ENCODE data around the gene TCFL5. TPM values are rescaled to one million over a fixed set of nuclear protein-coding genes. Genes with fewer than 3 reads are reported as not detected.

Gene TCFL5
- total RNA-seq, 1 experiment from 2014 or later = 20.4 TPM

GRCh38 chr20:62855120-62855519 is 6.5 kb downstream of the TCFL5 start:
- Mint-ChIP-seq H3K4me3 (no peak overlapping the region), H3K9me3 (no peaks in the 10 kb centered on the region), H3K36me3 (peaks cover 46% of the 10 kb centered on the region), H3K27ac (no peak overlapping the region), H3K4me1 (peaks cover 14% of the 10 kb centered on the region), H3K27me3 (ENCODE audit: low read depth) (no peaks in the 10 kb centered on the region)
- TF ChIP-seq PRRX2 (CRISPR knock-in tag; IDR thresholded peaks at IDR 0.05) (no peak), SMAD3 (CRISPR knock-in tag; IDR thresholded peaks at IDR 0.05; ENCODE audit: borderline replicate concordance) (no peak), MXD4 (CRISPR knock-in tag; IDR thresholded peaks at IDR 0.05; ENCODE audit: borderline replicate concordance) (no peak), USF2 (CRISPR knock-in tag; IDR thresholded peaks at IDR 0.05) (no peak), TCF7 (CRISPR knock-in tag; IDR thresholded peaks at IDR 0.05; ENCODE audit: low read depth) (no peak), SOX15 (CRISPR knock-in tag; IDR thresholded peaks at IDR 0.05) (no peak), CREM (CRISPR knock-in tag; IDR thresholded peaks at IDR 0.05) (no peak), MLX (CRISPR knock-in tag; IDR thresholded peaks at IDR 0.05) (no peak), ZNF281 (CRISPR knock-in tag; IDR thresholded peaks at IDR 0.05) (no peak), ZSCAN18 (CRISPR knock-in tag; IDR thresholded peaks at IDR 0.05) (no peak), ETV6 (CRISPR knock-in tag; IDR thresholded peaks at IDR 0.05) (no peak), RORB (CRISPR knock-in tag; IDR thresholded peaks at IDR 0.05) (no peak)
- ChIA-PET POLR2A (no interaction called here), CTCF (no interaction called here)
- ATAC-seq = no peak
- no peak for DNase-seq (ENCODE audit: low spot score)

- POLR2A ChIA-PET = no interaction called here
- no peaks in the 10 kb centered on the region for H3K9me3 Mint-ChIP-seq
- peaks cover 4% of the 10 kb centered on the region for H3K4me1 Mint-ChIP-seq
- H3K27ac Mint-ChIP-seq = no peak overlapping the region
- peaks cover 48% of the 10 kb centered on the region for H3K36me3 Mint-ChIP-seq
- CTCF ChIA-PET = interaction anchor here (0.6 kb wide), 1 partner anchor 392 kb away, joined by 3 read pairs; no protein-coding TSS in a partner anchor
- no peak overlapping the region for H3K4me3 Mint-ChIP-seq
- no peak for DNase-seq (ENCODE audit: low spot score)
- ATAC-seq = no peak
- no peaks in the 10 kb centered on the region for H3K27me3 Mint-ChIP-seq (ENCODE audit: low read depth)
- TF ChIP-seq FOXP4 (CRISPR knock-in tag; IDR thresholded peaks at IDR 0.05) = no peak
- TF ChIP-seq IRF1 (CRISPR knock-in tag; IDR thresholded peaks at IDR 0.05) = no peak
- TF ChIP-seq PREB (CRISPR knock-in tag; IDR thresholded peaks at IDR 0.05; ENCODE audit: borderline replicate concordance) = no peak
- no peak for TF ChIP-seq ZSCAN18 (CRISPR knock-in tag; IDR thresholded peaks at IDR 0.05)
- no peak for TF ChIP-seq TP53 (CRISPR knock-in tag; IDR thresholded peaks at IDR 0.05)
- no peak for TF ChIP-seq USF1 (CRISPR knock-in tag; IDR thresholded peaks at IDR 0.05)
- TF ChIP-seq ATF3 (CRISPR knock-in tag; conservative IDR thresholded peaks at IDR 0.05) = no peak
- TF ChIP-seq ZNF396 (CRISPR knock-in tag; IDR thresholded peaks at IDR 0.05; ENCODE audit: borderline replicate concordance) = no peak
- TF ChIP-seq CREM (CRISPR knock-in tag; IDR thresholded peaks at IDR 0.05) = no peak
- TF ChIP-seq JAZF1 (CRISPR knock-in tag; IDR thresholded peaks at IDR 0.05) = no peak
- no peak for TF ChIP-seq NFYB (CRISPR knock-in tag; conservative IDR thresholded peaks at IDR 0.05; ENCODE audit: low read depth)
- TF ChIP-seq SOX15 (CRISPR knock-in tag; IDR thresholded peaks at IDR 0.05) = no peak
- TF ChIP-seq NR1H2 (CRISPR knock-in tag; IDR thresholded peaks at IDR 0.05) = no peak
- TF ChIP-seq ETV6 (CRISPR knock-in tag; IDR thresholded peaks at IDR 0.05) = no peak
Observed at GRCh38 chr20:62854121-62854520, 7.5 kb downstream of the TCFL5 start.

Data from WTC11 (cell line).